NCI-H146 (cell line): ENCODE data around the gene PPP2R2D.

ENCODE experiments used
- DNase-seq: peaks from one replicate; lab custom pipeline; 2025; lab: John Stamatoyannopoulos, UW

PPP2R2D gene

DNA sequence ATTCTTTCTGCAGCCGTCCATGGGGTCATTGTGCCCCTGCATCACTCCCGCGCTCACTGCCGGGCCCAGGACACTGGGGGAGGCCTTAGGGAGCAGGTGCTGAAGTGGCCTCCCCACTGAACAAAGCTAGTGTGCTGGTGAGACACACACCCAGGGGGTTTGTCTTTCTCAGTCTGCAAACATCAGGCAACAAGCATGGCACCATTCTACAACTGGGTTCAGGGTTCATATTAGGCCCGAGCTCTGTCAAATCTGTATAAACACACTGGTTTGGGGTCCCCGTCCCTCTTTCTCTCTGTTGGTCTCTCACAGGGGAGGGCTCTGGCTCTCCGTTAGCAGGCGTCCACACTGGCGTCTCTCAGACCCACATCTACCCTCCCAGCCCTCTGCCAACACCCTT is 11.1 kb upstream of the PPP2R2D start:
- no peak for DNase-seq

DNA sequence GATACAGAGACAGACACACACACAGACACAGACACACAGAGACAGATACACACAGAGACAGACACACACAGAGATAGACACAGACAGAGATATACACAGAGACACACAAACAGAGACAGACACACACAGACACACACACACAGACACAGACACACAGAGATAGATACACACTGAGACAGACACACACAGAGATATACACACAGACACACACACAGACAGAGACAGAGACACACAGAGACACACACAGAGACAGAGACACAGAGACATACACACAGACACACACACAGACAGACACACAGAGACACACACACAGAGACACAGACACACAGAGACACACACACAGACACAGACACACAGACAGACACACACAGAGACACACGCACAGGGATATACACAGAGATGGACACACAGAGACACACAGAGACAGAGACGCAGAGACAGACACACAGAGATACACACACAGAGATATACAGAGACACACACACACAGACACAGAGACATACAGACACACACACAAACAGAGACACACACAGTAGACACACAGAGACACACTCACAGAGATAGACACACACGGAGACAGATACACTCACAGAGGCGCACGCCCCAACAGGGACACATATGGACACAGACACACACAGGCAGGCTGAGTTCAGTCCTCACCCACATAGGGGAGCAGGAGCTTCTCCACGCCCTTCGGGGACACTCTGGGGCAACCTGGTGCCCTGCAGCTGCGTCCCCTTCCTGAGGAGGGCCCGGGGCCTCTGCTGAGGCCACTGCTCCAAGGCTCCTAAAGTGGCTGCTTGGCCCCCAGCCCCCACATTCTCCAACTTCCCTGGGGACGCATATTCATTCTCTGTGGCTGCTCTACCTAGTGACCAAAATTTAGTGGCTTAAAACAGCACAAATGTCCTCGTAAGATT is 10.3 kb upstream of the PPP2R2D start:
- no peak for DNase-seq

DNA sequence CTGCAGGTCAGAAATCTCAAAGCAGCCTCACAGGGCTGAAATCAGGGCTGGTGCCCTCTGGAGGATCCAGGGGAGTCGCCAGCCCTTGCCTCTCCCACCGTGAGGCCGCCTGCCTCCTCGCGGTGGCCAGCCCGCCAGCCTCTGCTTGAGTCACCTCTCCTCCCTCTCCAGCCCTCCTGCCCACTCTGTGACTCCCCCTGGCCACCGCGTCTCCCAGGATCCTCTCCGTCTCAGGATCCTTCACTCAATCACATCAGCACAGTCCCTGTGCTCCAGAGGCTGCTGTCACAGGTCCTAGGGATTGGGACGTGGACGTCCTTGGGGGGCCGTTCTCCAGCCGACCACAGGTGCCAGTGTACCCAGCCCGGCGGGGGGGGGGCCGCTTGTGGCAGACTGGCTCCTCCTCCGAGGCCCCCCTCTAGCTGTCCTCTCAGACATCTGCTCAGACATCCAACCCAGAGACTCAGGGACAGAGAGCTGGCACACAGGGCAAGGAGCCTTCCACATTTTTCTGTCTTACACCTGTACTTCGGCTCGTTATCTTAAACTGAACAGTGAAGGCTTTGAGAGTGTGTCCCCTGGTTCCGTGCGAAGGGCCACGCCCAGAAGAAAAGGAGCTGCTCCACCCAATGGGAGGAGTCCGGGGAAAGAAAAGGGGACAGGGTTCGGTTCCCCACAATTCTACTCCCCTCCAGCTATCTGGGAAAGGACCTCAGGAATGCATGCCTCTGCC is 9.4 kb upstream of the PPP2R2D start:
- DNase-seq, result peak; percentile 25

DNA sequence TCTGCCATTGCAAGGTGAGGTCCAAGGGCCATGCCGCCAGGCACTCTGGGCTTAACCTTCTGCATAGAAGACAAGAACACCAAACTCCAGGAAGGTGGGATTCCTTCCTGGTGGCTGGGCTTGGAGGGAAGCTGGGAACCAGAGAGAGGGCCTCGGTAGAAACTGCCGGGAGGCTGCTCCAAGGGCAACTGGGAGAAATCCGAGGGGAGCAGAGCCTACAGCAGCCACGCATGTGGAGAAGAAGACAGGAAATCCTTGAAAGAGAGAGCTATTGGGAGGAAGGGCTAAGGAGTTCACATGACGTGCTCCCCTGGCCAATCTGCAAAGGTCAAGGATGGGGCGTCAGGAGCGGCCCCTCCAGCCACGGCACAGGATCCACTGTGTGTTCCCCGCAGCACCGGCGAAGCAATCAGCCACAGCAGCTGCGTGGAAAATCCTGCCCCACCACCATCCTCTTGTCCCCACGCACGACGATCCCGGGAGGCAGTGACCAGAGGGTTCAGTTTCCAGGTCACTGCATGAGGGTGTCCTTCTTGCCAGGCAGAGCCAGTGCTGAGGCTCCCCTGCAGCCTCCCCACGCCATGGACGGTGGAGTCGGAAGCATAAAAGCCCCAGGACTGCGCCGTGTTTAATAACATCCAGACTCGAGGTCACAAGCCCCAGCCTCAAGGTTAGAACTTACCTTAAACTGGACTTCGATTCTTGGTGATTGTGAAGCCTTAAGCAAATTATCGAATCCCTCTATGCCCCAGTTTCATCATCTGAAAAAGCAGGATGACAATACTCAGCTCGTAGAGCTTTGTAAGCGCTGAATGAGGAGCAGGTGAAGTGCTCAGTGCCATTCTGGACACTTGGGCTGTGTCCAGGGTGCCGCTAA is 8.6 kb upstream of the PPP2R2D start:
- no peak for DNase-seq

DNA sequence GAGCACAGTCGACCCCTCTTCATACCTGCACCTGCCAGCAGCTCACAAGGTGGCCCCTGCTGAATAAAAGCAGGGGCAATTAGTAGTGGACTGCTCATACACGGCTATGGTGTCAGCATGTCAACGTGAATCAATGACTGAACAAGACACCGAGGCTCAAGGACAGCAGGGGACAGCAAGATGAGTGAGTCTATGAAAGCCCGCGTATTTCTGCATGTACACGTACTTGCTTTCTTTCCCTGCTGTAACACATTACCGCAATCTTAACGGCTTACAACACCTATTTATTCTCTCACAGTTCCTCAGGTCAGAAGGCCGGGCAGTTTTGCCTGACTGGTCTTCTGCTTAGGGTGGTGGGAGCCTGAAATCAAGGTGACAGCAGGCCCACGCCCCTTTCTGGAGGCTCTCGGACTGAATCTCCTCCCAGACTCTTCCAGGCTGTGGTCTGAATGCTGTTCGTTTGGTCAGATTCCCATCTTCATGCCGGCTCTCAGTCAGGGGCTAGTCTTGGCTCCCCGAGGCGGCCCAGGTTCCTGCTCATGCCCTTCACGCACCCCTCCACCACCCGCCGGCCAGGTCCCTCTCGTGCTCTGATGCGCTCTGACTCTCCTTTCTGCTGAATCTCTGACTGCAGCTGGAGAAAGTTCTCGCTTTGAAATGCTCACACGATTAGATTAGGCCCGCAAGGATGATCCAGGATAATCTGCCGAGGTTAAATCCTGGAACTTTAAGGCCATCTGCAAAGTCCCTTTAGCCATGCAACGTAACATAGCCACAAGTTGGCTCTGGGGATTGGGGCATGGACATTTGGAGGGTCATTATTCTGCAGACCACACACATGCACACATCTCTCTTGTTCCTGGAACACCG is 7.8 kb upstream of the PPP2R2D start:
- peak; percentile 73 for DNase-seq

DNA sequence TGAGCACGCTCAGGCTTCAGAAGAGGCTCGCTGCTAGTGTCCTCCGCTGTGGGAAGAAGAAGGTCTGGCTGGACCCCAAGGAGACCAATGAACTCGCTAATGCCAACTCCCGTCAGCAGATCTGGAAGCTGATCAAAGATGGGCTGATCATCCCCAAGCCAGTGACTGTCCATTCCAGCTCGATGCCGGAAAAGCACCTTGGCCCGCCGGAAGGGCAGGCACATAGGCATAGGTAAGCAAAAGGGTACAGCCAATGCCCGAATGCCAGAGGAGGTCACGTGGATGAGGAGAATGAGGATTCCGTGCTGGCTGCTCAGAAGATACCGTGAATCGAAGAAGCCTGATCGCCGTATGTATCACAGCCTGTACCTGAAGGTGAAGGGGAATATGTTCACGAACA is 5.7 kb upstream of the PPP2R2D start:
- DNase-seq, result no peak

DNA sequence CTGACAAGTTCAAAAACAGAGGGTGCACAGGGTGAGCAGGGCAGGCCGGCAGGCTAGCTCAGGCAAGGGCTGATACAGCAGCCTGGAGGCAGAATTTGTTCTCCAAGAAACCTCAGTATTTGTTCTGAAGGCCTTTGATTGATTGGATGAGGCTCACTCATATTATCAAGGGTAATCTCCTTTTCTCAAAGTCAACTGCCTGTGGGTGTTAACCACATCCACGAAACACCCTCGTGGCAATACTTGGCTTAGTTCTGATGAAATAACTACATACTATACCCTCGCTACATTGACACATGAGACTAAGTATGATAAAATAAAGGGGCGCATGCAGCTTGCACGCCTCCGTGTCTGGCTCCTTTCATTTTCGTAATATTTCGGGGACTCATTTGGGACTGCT is 4.4 kb upstream of the PPP2R2D start:
- no peak for DNase-seq

DNA sequence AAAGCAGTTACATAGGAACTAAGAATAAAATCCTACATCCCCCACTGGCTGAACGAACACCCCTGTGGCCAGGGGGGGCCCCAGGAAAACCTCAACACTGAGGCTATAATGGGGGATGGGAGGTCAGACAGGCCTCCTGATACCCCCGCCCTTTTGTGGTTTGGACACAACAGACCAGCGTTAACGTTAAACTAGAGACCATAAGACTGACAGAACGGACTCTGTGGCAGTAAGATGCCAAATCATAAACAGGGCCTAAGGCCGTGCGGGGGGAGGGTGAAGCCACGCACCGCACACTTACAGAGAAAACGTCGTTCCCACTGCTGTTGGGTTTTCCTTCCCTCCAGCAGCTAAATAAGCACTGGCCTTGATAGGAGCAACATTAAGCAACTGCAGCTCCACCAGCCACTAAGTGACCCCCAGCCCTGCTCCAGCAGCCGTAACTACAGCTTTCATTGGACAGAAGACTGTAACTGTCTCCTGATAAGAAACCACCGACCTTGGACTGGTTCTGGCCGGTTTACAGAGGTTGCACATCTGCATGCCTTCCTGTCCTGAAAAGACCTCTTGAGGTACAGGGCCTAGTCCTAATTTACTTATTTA is 3.4 kb upstream of the PPP2R2D start:
- DNase-seq, result no peak

DNA sequence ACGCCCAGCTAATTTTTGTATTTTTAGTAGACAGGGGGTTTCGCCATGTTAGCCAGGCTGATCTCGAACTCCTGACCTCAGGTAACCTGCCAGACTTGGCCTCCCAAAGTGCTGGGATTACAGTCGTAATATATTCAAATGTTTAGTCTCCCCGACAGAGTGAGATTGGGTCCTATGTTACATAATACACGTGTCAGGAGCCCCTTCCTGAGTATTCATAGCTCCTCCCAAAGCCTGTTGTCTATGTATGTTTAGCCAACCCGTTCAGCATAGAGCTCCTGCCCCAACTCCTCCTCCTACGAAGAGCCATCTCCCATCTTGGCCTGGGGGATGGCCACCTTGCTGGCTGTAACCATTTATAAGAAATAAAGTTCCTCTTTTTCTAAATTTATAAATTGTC is 2.7 kb upstream of the PPP2R2D start:
- no peak for DNase-seq

DNA sequence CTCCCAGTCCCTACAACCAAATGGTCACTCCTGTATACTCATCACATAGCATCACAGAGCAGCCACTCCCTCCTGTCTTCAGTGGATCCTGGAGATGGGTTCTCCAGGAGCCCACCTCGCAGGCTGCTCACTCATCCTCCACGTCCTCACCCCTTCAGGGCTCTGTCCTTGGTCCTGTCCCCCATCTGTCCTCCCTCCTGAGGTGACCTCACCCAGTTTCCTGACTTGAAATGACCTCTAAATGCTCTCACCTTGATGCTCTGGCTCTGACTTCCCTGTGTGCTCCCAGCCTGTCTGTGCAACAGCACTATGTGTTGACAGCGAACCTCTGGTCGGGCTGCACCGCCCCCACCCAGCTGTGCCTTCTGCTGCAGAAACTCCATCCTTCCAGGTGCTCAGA is 2.1 kb upstream of the PPP2R2D start:
- DNase-seq, result no peak

DNA sequence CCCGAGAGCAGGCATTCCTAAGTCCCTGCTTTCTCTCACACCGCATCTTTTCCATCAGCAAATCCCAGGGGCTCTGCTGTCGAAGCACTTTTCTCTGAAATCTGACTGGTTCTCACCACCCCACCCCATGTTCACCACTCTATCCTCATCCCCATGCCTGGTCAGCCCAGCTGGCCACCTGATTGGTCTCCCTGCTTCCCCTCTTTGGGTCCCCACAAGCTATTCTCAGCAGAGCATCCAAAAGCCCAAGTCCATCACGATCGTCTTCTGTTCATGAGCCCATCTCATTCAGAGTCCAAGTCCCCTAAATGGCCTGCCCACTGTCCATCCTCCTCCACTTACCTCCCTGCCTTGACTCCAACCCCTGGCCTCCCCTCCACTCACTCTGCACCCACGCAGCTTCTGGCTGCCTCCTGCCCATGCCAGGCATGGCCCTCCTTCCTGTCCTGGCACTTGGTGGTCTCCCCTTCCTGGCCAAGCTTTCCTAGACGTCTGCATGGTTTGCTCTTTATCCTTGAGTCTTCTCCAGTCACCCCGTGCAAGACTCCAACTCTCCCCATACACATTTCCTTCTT is 1.6 kb upstream of the PPP2R2D start:
- DNase-seq, result no peak

DNA sequence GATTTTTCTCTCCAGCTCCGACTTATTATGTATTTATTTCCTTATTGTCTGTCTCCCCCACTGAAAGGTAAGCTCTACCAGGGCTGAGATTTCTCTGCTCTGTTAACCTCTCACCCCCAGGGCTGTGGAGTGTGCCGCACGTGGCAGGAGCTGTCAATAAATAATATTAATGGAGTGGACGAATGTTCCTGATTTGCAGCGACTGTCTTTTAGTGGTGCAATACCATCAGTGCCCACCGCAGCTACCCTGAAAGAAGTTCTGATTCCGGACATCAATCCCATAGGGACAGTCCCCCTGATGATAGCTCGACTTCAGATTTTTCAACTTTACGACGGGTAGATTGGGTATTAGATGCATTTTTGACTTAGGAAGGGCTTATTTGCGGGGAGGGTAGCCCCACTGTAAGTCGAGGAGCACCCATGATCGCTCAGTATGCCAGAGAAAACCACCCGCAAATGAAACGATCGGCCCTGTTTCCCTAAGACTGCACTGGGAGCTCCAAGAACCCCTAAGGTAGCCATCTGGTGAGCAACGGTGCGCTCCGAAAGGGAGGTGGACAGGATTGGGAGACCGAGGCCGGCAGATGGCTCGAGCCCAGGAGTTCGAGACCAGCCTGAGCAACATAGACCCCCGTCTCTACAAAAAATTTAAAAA is 986 bp upstream of the PPP2R2D start:
- peak; percentile 24 for DNase-seq

DNA sequence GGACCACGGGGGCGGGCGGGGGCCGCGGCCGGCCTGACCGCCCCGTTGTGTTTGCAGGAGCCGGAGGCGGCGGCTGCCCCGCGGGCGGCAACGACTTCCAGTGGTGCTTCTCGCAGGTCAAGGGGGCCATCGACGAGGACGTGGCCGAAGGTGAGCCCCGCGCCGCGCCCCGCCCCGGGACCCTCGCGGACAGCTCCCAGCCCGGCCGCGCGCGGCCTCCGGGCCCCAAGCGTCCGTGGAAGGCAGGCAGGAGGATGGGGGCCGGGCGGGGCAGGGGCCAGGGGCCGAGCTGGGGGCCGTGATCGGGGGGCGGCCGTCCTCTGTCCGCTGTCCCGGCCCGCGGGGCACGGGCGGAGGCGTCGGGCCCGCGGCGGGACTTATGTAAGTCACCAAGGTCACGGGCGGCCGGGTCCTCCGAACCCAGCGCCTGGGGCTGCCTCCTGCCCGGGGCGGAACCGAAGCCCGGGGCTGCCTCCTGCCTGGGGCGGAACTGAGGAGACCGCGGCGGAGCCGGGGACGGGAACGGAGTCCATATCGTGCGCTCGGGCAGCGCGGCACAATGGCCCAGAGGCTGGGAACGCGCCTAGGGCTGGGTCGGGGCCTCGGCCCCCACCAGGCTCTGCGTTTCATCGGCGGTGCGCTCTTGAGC is 497 bp downstream of the PPP2R2D start:
- peak; percentile 58 for DNase-seq

DNA sequence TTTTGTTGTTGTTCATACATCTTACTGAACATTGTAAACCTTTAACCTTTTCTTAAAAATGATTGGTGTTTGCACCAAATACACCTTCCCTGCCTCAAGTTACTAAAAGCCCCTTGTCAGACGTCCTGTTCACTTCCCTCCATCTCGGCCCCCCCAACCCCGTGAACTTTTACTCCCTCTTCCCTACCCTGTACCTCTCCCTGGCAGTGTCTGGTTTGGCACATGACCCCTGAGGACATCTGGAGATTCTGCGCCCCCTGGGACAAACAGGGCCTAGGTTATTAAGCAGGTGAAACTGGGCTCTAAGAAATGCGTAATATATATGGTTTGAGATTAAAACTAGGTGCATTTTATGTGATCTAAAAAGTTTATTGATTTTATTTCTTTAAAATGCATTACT is 1.4 kb downstream of the PPP2R2D start:
- DNase-seq, result no peak

DNA sequence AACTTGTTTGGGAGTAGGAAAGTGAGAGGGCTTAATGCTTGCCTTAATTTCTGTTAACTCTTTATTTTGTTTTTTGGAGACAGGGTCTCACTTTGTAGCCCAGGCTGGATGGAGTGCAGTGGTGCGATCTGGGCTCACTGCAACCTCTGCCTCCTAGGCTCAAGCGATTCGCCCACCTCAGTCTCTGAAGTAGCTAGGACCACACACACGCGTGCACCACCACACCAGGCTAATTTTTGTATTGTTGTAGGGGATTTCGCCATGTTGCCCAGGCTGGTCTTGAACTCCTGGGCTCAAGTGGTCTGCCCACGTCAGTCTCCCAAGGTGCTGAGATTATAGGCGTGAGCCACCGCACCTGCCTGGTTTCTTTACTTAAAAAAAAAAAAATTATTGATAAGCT is 1.9 kb downstream of the PPP2R2D start:
- no peak for DNase-seq

DNA sequence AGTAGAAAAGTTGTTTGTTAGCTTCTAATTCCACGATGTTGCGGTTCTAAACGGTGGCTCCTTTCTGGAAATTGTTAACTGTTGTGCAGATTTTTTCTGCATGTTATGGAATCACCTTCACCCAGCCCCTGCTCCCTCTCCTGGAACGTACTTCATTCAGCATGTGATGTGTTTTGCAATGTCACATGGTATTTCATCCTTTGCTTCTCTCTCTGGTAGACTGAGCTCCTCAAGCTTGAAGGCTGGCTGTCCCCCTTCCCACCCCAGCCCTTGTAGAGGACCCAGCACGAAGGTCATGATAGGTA is 4.4 kb downstream of the PPP2R2D start:
- DNase-seq, result no peak

DNA sequence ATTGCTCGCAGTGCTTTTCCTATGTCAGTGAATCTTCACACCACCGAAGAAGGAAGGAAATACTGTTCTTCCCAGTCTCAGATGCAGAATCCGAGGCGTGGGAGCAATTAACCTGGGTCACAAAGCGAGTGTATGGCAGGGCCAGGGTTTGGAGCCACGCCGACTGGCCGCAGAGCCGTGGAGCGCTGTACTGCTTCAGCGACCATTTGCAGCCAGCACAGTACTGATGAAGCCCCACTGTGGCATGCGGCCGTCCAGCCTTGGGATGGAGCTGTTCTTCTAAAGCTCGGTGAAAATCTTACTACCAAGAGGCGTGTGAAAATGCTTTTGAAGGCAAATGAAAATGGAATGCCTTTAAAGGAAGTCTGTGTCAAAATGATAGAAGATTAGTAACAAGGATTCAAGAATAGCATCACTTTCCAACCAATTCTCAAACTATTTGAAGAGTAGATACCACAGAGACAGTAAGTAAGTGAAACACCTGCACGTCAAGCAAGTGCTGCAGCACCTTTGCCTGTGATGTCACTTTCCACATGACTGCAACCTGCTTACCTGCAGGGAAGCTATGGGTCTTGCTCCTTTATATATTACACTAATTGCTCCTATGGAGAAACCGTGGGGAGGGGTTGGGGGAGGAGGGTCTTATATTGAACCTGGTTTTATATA is 4.9 kb downstream of the PPP2R2D start:
- DNase-seq, result no peak

DNA sequence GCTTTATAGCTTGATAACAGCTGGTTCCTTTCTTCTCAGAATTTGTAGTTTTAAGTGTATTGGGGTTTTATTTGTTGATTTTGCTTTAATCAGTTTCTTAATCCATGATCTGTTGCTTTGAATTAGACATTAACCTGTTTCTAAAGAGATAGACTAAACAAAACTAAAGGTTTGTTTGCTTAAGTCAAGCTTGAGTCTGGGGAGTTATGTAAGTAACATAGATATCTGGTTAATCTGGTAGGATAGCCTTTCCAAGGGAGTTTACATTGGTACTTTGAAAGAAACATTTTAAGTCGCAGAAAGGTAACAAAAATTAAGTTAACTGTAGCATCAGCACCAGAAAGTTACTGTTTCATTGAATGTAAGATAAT is 5.4 kb downstream of the PPP2R2D start:
- DNase-seq, result no peak

DNA sequence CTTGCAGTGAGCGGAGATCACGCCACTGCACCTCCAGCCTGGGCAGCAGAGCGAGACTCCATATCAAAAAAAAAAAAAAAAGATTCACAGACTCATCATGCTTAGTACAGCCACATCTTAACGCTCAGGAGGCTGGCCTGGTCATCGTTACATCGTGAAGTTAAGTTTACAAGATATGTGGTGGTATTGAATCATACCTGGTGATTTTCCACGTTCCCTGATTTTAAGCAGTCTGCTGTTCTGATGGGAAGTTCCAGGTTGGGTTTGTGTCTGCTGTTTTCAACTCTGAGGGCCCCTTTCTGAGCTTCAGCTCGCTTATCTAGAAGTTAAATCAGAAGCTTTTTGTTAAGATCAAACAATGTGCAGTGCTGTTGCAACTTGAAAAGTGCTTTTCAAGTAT is 6.9 kb downstream of the PPP2R2D start:
- DNase-seq, result no peak
